Fibroblast of villous mesenchyme (primary cell): ENCODE measurements around the gene INVS. TPM values are rescaled to one million over a fixed set of nuclear protein-coding genes. Genes with fewer than 3 reads are reported as not detected.

Source experiments
- DNase-seq: peaks from one replicate; pipeline ENCODE4 v3.0.0-alpha.2; 2010; ENCODE audit warnings: low read depth
- H3K4me3 ChIP-seq: 2 replicates; pipeline ENCODE4 v1.5.1; 2011; ENCODE audit warnings: low read depth, mild to moderate bottlenecking, low read length
- total RNA-seq: library from RNA; depleted of rRNA; stranded (reverse); fragments of >200 nt; gene quantifications from 2 replicates; pipeline ENCODE4 v1.2.3, GENCODE V29; 2012
- TF ChIP-seq, protein P1 (sequence below): IDR thresholded peaks from 2 replicates; pipeline ENCODE4 v1.5.1; 2012; ENCODE audit warnings: low read depth, mild to moderate bottlenecking, low read length; ENCODE audit not compliant: insufficient read depth

INVS gene
- total RNA-seq, 1 donor: 37.1 TPM

- TF ChIP-seq, protein P1, sequence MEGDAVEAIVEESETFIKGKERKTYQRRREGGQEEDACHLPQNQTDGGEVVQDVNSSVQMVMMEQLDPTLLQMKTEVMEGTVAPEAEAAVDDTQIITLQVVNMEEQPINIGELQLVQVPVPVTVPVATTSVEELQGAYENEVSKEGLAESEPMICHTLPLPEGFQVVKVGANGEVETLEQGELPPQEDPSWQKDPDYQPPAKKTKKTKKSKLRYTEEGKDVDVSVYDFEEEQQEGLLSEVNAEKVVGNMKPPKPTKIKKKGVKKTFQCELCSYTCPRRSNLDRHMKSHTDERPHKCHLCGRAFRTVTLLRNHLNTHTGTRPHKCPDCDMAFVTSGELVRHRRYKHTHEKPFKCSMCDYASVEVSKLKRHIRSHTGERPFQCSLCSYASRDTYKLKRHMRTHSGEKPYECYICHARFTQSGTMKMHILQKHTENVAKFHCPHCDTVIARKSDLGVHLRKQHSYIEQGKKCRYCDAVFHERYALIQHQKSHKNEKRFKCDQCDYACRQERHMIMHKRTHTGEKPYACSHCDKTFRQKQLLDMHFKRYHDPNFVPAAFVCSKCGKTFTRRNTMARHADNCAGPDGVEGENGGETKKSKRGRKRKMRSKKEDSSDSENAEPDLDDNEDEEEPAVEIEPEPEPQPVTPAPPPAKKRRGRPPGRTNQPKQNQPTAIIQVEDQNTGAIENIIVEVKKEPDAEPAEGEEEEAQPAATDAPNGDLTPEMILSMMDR: no peak
- H3K4me3 ChIP-seq: no peak overlapping the region
These were observed 169.2 kb downstream of the INVS start for GRCh38 chr9:100268271-100268670.

DNA sequence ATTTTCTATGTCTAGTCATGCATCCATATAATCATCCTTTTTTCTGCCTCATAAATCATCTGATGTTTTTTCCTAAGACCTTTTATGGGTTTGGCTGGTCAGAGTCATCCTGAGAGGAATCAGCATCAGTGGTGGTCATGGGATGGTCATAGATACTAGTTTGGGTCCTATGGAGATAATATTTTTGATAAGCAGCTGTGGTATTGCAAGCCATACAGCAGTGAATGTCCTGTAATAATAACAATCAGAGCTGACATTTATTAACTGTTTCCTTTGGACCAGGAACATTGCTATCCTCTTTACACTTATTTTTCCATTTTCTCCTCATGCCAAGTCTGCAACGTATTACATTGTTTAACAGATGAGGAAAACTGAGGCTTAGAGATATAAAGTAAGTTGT lies 170.6 kb downstream of the INVS start:
- no peak overlapping the region for H3K4me3 ChIP-seq
- DNase-seq: peak; percentile 12
- TF ChIP-seq, protein P1: no peak

More at GRCh38 chr9:100268271-100268670, 169.2 kb downstream of the INVS start:
- no peak for DNase-seq

DNA sequence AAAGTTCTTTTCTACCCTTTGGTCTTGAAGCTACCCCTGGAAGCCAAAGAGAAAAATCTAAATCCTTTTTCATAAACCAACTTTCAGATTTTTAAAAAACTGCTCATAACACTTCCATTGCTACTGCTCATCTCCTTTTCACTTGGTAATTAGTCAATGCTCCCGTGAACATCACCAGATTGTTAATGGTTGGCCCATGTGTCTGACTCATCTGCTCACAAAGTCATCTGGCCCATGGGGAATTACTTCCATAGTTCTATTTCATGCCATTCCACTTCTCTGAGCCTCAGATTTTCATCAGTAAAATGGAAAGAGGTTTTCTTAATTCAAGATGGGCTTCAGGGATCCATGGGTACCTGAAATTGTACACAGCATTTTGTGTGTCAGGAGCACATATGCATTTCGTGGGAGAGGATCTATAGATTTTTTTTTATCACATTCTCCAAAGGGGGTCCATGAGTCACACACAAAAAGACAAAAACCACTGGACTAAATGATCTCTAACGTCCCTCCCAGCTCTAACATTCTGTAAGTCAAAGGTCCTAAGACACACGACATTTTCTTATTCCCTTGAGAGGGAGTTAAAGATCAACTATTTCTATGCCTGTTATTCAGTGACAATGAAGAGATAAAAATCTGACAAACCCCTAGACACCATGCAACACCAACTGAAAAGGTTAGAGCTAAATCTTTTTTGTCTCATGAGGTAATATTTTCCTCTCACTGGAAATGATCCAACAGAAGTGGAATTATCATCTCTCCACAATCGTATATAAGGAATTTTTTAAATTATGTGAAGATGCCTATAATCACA lies 178.3 kb downstream of the INVS start:
- TF ChIP-seq, protein P1: no peak
- no peak overlapping the region for H3K4me3 ChIP-seq
- DNase-seq: peak; percentile 43

- TF ChIP-seq, protein P1: no peak
- no peak overlapping the region for H3K4me3 ChIP-seq
- no peak for DNase-seq
These were observed 182.0 kb downstream of the INVS start for GRCh38 chr9:100281066-100281465.

GRCh38 chr9:100281676-100282387 lies 182.8 kb downstream of the INVS start:
- no peak for DNase-seq
- H3K4me3 ChIP-seq: no peak overlapping the region
- TF ChIP-seq, protein P1: no peak

GRCh38 chr9:100282388-100282719 lies 183.3 kb downstream of the INVS start:
- no peak for DNase-seq
- H3K4me3 ChIP-seq: no peak overlapping the region
- TF ChIP-seq, protein P1: no peak
